H9 (cell line): ENCODE measurements around the gene OXER1. TPM values are rescaled to one million over a fixed set of nuclear protein-coding genes. Genes with fewer than 3 reads are reported as not detected.

Source experiments
- DNase-seq: peaks from one replicate; pipeline ENCODE4 v3.0.0-alpha.2; 2017
- H2AFZ ChIP-seq: one replicate; pipeline ENCODE4 v1.6.1; 2013; ENCODE audit warnings: mild to moderate bottlenecking, low read length, control low read depth, moderate library complexity
- H2AK5ac ChIP-seq: 2 replicates; pipeline ENCODE4 v1.6.1; 2013; ENCODE audit warnings: low read length, control low read depth, mixed read lengths; ENCODE audit not compliant: insufficient read length
- H2BK120ac ChIP-seq: one replicate; pipeline ENCODE4 v1.6.1; 2013; ENCODE audit warnings: low read depth, mild to moderate bottlenecking, low read length, control low read depth, inconsistent platforms; ENCODE audit not compliant: poor library complexity, severe bottlenecking
- H2BK12ac ChIP-seq: 2 replicates; pipeline ENCODE4 v1.6.1; 2013; ENCODE audit warnings: low read length, control low read depth, mixed read lengths, low read depth; ENCODE audit not compliant: insufficient read length
- H2BK15ac ChIP-seq: 2 replicates; pipeline ENCODE4 v1.6.1; 2013; ENCODE audit warnings: low read depth, low read length, control low read depth
- H2BK20ac ChIP-seq: one replicate; pipeline ENCODE4 v1.6.1; 2013; ENCODE audit warnings: low read depth, mild to moderate bottlenecking, low read length, control low read depth, inconsistent platforms; ENCODE audit not compliant: poor library complexity, severe bottlenecking
- H2BK5ac ChIP-seq: 2 replicates; pipeline ENCODE4 v1.6.1; 2013; ENCODE audit warnings: low read length, control low read depth, mixed read lengths; ENCODE audit not compliant: insufficient read length
- H3K14ac ChIP-seq: 2 replicates; pipeline ENCODE4 v1.6.1; 2013; ENCODE audit warnings: low read length, control low read depth; ENCODE audit not compliant: insufficient read depth
- H3K18ac ChIP-seq: 2 replicates; pipeline ENCODE4 v1.6.1; 2013; ENCODE audit warnings: low read depth, mild to moderate bottlenecking, mixed read lengths, low read length, control low read depth; ENCODE audit not compliant: insufficient read length
- H3K23ac ChIP-seq: 2 replicates; pipeline ENCODE4 v1.6.1; 2013; ENCODE audit warnings: low read length, control low read depth, mixed read lengths, low read depth; ENCODE audit not compliant: insufficient read length
- H3K23me2 ChIP-seq: 2 replicates; pipeline ENCODE4 v1.6.1; 2013; ENCODE audit warnings: low read depth, mild to moderate bottlenecking, mixed read lengths, low read length, control low read depth; ENCODE audit not compliant: insufficient read length, poor library complexity, severe bottlenecking
- H3K27ac ChIP-seq: 2 replicates; pipeline ENCODE4 v1.5.1; 2013; ENCODE audit warnings: low read length, control low read depth, mixed read lengths, low read depth; ENCODE audit not compliant: insufficient read length
- H3K27me3 ChIP-seq: 2 replicates; pipeline ENCODE4 v1.6.1; 2013; ENCODE audit warnings: low read length, control low read depth, inconsistent platforms; ENCODE audit not compliant: insufficient read depth
- H3K4ac ChIP-seq: 2 replicates; pipeline ENCODE4 v1.6.1; 2013; ENCODE audit warnings: low read depth, mild to moderate bottlenecking, control low read depth, inconsistent platforms, low read length, moderate library complexity
- H3K4me1 ChIP-seq: 2 replicates; pipeline ENCODE4 v1.6.1; 2013; ENCODE audit warnings: low read length, control low read depth, inconsistent platforms; ENCODE audit not compliant: insufficient read depth
- H3K4me2 ChIP-seq: 2 replicates; pipeline ENCODE4 v1.6.1; 2013; ENCODE audit warnings: low read length, control low read depth, mixed read lengths; ENCODE audit not compliant: insufficient read length, insufficient read depth
- H3K56ac ChIP-seq: 2 replicates; pipeline ENCODE4 v1.6.1; 2013; ENCODE audit warnings: low read depth, mild to moderate bottlenecking, mixed read lengths, low read length, control low read depth; ENCODE audit not compliant: insufficient read length
- H3K79me1 ChIP-seq: 2 replicates; pipeline ENCODE4 v1.6.1; 2013; ENCODE audit warnings: low read depth, mild to moderate bottlenecking, moderate library complexity, low read length, control low read depth, inconsistent platforms; ENCODE audit not compliant: insufficient read depth, poor library complexity, severe bottlenecking
- H3K79me2 ChIP-seq: 2 replicates; pipeline ENCODE4 v1.6.1; 2013; ENCODE audit warnings: low read length, control low read depth, inconsistent platforms; ENCODE audit not compliant: insufficient read depth
- H3K9ac ChIP-seq: 2 replicates; pipeline ENCODE4 v1.6.1; 2013; ENCODE audit warnings: low read length, control low read depth, mixed read lengths; ENCODE audit not compliant: insufficient read length; ENCODE audit errors: extremely low read depth
- H3K9me3 ChIP-seq: one replicate; pipeline ENCODE4 v1.6.1; 2013; ENCODE audit warnings: low read depth, low read length, inconsistent platforms; ENCODE audit not compliant: control insufficient read depth
- H3T11ph ChIP-seq: one replicate; pipeline ENCODE4 v1.6.1; 2013; ENCODE audit warnings: mild to moderate bottlenecking, low read length, control low read depth, inconsistent platforms
- H4K20me1 ChIP-seq: one replicate; pipeline ENCODE4 v1.6.1; 2013; ENCODE audit not compliant: control insufficient read depth, insufficient read length, insufficient read depth
- H4K5ac ChIP-seq: 2 replicates; pipeline ENCODE4 v1.6.1; 2013; ENCODE audit warnings: low read depth, mild to moderate bottlenecking, mixed read lengths, low read length, control low read depth; ENCODE audit not compliant: insufficient read length
- H4K8ac ChIP-seq: replicated peaks from 2 replicates; pipeline ENCODE4 v1.6.1; 2013; ENCODE audit warnings: low read length, control low read depth, mixed read lengths, low read depth; ENCODE audit not compliant: insufficient read length
- H4K91ac ChIP-seq: 2 replicates; pipeline ENCODE4 v1.6.1; 2013; ENCODE audit warnings: low read depth, mild to moderate bottlenecking, moderate library complexity, mixed read lengths, low read length, control low read depth; ENCODE audit not compliant: insufficient read length
- H3K27ac Mint-ChIP-seq, 3 experiments: 2 replicates in 2 of 3; 3 replicates in 1 of 3; pipeline ENCODE4 v1.8.0; 2020 to 2021; ENCODE audit warnings: mixed read lengths in 3 of 3, mild to moderate bottlenecking in 1 of 3, moderate library complexity in 1 of 3
- H3K27me3 Mint-ChIP-seq: 2 replicates; pipeline ENCODE4 v1.8.0; 2021; ENCODE audit warnings: low read depth, mild to moderate bottlenecking, moderate library complexity, mixed read lengths
- H3K36me3 Mint-ChIP-seq, 3 experiments: 2 replicates in 2 of 3; 3 replicates in 1 of 3; pipeline ENCODE4 v1.8.0; 2020 to 2021; ENCODE audit warnings: low read depth in 3 of 3, mixed read lengths in 3 of 3; ENCODE audit not compliant: insufficient read depth in 1 of 3
- H3K4me1 Mint-ChIP-seq, 2 experiments: 2 replicates each; pipeline ENCODE4 v1.8.0; 2020; ENCODE audit warnings: mixed read lengths in 2 of 2
- H3K4me3 Mint-ChIP-seq, 2 experiments: 2 replicates in 1 of 2; 3 replicates in 1 of 2; pipeline ENCODE4 v1.8.0; 2020 to 2021; ENCODE audit warnings: mild to moderate bottlenecking in 2 of 2, mixed read lengths in 2 of 2, moderate library complexity in 1 of 2
- H3K9me3 Mint-ChIP-seq, 2 experiments: 2 replicates in 1 of 2; 3 replicates in 1 of 2; pipeline ENCODE4 v1.8.0; 2020; ENCODE audit warnings: mild to moderate bottlenecking in 2 of 2, mixed read lengths in 2 of 2, moderate library complexity in 1 of 2
- CTCF ChIP-seq: fragments of 200-600 bp; sonication (generic); conservative IDR thresholded peaks from 3 replicates; pipeline ENCODE4 v1.8.0; 2021; ENCODE audit warnings: antibody characterized with exemption, mild to moderate bottlenecking
- WGBS: extraction: QIAGEN DNeasy Blood & Tissue Kit; methylation state at CpG from one replicate; pipeline ENCODE4 v1.1.7; 2013; ENCODE audit warnings: missing lambda C conversion rate, low lambda C conversion rate, mixed read lengths; ENCODE audit not compliant: insufficient read length; ENCODE audit errors: extremely low coverage; 5-methylcytosine and 5-hydroxymethylcytosine counted together
- total RNA-seq: library from RNA; stranded (reverse); gene quantifications from 2 replicates; pipeline ENCODE4 v1.2.1, GENCODE V29; 2021

The OXER1 gene
- total RNA-seq, 1 experiment from 2014 or later, result 1.6 TPM

- peaks cover 4 to 9% (median 6%) of the 10 kb centered on the region in 3 experiments; a peak in 6 of 7 replicates for H3K36me3 Mint-ChIP-seq
- H3K4me3 Mint-ChIP-seq, result no peak overlapping the region
- Histone ChIP-seq H2BK15ac (no peak overlapping the region), H3K79me1 (no peaks in the 10 kb centered on the region), H4K20me1 (no peaks in the 10 kb centered on the region), H3T11ph (no peak overlapping the region), H3K79me2 (no peaks in the 10 kb centered on the region), H2BK12ac (no peak overlapping the region), H2AK5ac (no peak overlapping the region), H3K23ac (no peak overlapping the region), H4K8ac (no peak overlapping the region), H3K14ac (no peak overlapping the region), H3K9ac (no peak overlapping the region), H3K4me2 (no peak overlapping the region), H4K5ac (no peak overlapping the region), H3K27me3 (no peaks in the 10 kb centered on the region), H3K56ac (no peak overlapping the region), H3K4ac (no peak overlapping the region), H2BK5ac (no peak overlapping the region), H2BK120ac (no peak overlapping the region), H3K27ac (no peak overlapping the region), H2AFZ (no peak overlapping the region), H3K9me3 (no peaks in the 10 kb centered on the region), H3K4me1 (no peaks in the 10 kb centered on the region), H4K91ac (no peak overlapping the region), H3K18ac (no peak overlapping the region), H2BK20ac (no peak overlapping the region), H3K23me2 (no peaks in the 10 kb centered on the region)
- no CpG with 5 or more reads among the region's 1 CpG for WGBS
- DNase-seq, result no peak
- no peaks in the 10 kb centered on the region for H3K9me3 Mint-ChIP-seq
- no peak for TF ChIP-seq CTCF
- H3K4me1 Mint-ChIP-seq, result peaks cover 11 to 31% of the 10 kb centered on the region in 2 experiments
- no peaks in the 10 kb centered on the region for H3K27me3 Mint-ChIP-seq
- no peak overlapping the region for H3K27ac Mint-ChIP-seq
Observed at GRCh38 chr2:42758751-42759150, 5.2 kb downstream of the OXER1 start.
